Stimulated activated CD8-positive, alpha-beta memory T cell treated with anti-CD3 and anti-CD28 coated beads, Interleukin-15, amount 100 ng/mL, for 4 hours (primary cell): ENCODE data around the gene CALD1.

Experiments used
- DNase-seq, 2 donors: peaks; one replicate each; pipeline ENCODE4 v3.0.0-alpha.2; 2020; ENCODE audit warnings: low read depth in 2 of 2

CALD1 gene

DNA sequence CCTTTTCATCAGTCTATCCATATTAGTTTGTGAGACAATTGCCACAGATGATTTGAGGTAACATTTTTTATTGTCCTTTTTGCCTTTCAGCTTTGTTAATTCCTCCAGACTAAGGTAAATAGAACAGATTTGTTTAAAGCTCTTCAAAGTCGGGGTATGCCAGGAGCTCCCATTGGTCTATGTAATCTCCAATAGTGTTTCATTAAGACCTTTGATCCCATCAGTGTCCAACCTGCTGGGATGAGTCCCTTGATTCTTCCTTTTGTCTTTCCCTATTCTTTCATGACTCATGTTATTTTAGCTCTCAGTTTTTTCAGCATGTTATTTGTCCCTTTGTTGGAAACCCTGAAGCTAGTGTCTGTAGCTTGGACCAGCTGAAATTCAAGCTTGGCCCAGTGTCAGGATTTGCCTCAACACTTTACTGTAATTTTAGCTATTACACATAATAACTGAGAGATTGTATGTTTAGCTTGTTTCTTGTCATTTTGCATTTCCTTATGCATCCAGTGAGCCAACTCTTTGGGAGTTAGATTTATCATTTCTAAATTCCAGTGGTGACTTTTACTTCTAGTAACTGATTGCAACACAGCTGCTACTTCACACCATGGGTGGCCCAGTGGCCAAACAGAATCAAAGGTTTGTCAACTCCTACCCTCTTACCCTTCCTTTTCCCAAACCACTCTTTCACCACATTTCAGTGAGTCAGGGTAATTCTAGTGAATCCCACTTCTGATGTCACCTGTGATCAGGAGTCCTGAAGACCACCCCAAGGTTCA is 222.1 kb downstream of the CALD1 start:
- no peak for DNase-seq

DNA sequence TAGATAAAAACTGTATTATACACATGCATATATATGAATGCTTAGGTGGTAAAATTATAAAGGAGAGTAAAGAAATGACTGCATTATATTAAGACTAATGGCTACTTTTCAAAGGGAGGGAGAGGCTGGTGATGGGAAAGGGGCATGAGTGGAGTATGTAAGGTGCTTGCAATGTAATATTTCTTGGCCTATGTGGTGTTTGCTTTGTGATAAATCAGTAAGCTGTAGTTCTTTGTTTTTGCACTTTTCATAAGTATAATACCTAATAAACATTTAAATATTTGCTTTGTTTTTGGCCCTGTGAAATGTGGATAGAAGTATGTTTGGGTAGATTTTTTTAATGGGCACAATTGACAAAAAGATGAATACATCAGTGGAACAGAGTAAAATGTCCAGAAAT is 232.8 kb downstream of the CALD1 start:
- DNase-seq = no peak
